Measurements from ENCODE around the gene PKP4. TPM values are rescaled to one million over a fixed set of nuclear protein-coding genes. Genes with fewer than 3 reads are reported as not detected.
A peak's percentile ranks its signal among the peaks of the same experiment; 100 is the strongest.

The PKP4 gene
- total RNA-seq, 1 experiment from 2014 or later = 67.7 TPM

DNA sequence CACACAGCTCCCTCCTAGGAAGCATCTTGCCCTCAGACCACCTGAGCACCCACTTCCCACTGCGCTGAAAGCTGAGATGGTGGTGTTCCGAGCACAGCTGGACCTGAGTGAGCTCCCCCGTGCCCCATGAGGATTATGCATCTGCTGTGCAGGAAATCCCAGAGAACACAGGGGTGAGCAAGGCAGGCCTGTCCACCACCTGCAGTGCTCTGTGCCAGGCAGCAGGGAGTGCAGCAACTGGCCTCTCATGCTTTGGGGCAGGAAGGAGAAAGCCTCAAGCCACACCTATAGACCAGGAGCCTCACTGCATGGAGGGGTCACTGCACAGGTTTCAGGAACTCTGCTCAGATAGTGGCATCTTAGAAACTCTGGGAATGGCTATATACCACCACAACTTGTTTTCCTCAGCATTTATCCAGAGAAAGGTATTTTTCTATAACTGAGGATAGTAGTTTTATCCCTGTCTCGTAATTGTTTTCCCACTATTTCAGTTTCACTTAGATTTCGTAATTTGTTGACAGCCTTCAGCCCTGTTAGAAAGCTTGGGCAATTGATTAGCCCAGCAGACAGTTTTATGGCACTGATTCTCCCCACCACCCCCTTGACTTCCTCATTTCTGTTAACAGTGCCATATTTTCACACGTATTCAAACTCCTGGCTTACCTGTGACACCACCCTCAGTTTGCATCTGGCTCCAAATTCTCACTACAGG, 194.1 kb downstream of the PKP4 start:
- no TSS peak for BruUV-seq (replicated peaks)
- no peak overlapping the region for H3K4me3 ChIP-seq (ENCODE audit: low read depth, low read length, poor library complexity, severe bottlenecking)
- TF ChIP-seq EZH2 (IDR thresholded peaks at IDR 0.05; ENCODE audit: borderline replicate concordance, low read depth, low read length, poor library complexity, severe bottlenecking) = no peak
- TF ChIP-seq, protein P1, sequence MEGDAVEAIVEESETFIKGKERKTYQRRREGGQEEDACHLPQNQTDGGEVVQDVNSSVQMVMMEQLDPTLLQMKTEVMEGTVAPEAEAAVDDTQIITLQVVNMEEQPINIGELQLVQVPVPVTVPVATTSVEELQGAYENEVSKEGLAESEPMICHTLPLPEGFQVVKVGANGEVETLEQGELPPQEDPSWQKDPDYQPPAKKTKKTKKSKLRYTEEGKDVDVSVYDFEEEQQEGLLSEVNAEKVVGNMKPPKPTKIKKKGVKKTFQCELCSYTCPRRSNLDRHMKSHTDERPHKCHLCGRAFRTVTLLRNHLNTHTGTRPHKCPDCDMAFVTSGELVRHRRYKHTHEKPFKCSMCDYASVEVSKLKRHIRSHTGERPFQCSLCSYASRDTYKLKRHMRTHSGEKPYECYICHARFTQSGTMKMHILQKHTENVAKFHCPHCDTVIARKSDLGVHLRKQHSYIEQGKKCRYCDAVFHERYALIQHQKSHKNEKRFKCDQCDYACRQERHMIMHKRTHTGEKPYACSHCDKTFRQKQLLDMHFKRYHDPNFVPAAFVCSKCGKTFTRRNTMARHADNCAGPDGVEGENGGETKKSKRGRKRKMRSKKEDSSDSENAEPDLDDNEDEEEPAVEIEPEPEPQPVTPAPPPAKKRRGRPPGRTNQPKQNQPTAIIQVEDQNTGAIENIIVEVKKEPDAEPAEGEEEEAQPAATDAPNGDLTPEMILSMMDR (conservative IDR thresholded peaks at IDR 0.05; ENCODE audit: low read depth, low read length) = no peak

DNA sequence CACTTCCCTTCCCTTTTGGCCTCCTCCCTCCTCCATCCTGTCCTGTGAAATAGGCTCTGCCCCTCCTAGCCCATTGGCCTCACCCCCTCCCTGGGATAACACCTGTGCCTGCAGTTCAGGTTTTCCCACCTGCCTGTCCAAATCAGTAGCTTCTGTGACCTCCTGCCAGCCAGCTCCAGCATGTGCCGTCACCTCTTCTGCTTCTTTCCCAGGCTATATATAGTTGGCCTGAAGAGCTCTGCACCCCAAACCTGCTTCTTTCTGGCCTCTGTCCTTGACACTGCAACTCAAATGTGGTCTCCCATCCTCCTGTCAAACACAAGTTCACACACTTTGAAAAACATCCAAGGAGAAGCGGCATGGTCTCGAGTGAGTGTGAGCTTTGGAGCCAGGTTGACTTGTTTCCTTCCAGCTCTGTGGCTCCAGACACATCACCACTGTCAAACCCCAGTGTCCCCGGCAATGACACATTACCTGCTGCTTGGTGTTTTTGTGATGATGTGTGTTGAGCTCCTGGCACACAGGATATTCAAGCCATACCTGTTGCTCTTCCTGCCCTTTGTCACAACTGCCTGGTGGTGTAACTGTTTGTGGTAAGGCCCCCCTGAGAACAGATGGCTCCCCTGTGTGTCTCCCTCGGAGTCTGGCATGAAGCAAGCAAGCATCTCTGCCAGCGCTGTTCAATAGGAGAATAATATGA, 194.8 kb downstream of the PKP4 start:
- Histone ChIP-seq H3K36me3 (ENCODE audit: insufficient read depth, low read length, poor library complexity, severe bottlenecking) (no peaks in the 10 kb centered on the region), H3K27me3 (replicated peaks; ENCODE audit: insufficient read depth, low read depth, low read length, poor library complexity) (no peaks in the 10 kb centered on the region), H3K4me1 (ENCODE audit: insufficient read depth, low read length, poor library complexity, severe bottlenecking) (no peaks in the 10 kb centered on the region), H3K27ac (ENCODE audit: low read depth, low read length, poor library complexity, severe bottlenecking) (no peak overlapping the region), H3K9me3 (ENCODE audit: low read depth, low read length, poor library complexity, severe bottlenecking) (no peaks in the 10 kb centered on the region), H3K4me3 (ENCODE audit: low read depth, low read length, poor library complexity, severe bottlenecking) (no peak overlapping the region)
- TF ChIP-seq, protein P1 (conservative IDR thresholded peaks at IDR 0.05; ENCODE audit: low read depth, low read length) = no peak
- TF ChIP-seq EZH2 (IDR thresholded peaks at IDR 0.05; ENCODE audit: borderline replicate concordance, low read depth, low read length, poor library complexity, severe bottlenecking) = no peak
- ChIA-PET CTCF (interaction anchor here (0.6 kb wide), 1 partner anchor 640 kb away, joined by 3 read pairs; no protein-coding TSS in a partner anchor), POLR2A (ENCODE audit: low non-redundant PET) (no interaction called here)
- intact Hi-C loops (cut with micrococcal nuclease; ENCODE audit: unreplicated experiment) = no loop called here
- no peak for DNase-seq (ENCODE audit: low spot score)
- BruUV-seq (replicated peaks) = no TSS peak

More for the DNA sequence above, 194.1 kb downstream of the PKP4 start:
- Histone ChIP-seq H3K27ac (ENCODE audit: low read depth, low read length, poor library complexity, severe bottlenecking) (no peak overlapping the region), H3K9me3 (ENCODE audit: low read depth, low read length, poor library complexity, severe bottlenecking) (no peaks in the 10 kb centered on the region), H3K27me3 (replicated peaks; ENCODE audit: insufficient read depth, low read depth, low read length, poor library complexity) (no peaks in the 10 kb centered on the region), H3K36me3 (ENCODE audit: insufficient read depth, low read length, poor library complexity, severe bottlenecking) (no peaks in the 10 kb centered on the region), H3K4me1 (ENCODE audit: insufficient read depth, low read length, poor library complexity, severe bottlenecking) (no peaks in the 10 kb centered on the region)
- ChIA-PET CTCF (no interaction called here), POLR2A (ENCODE audit: low non-redundant PET) (no interaction called here)
- no peak for DNase-seq (ENCODE audit: low spot score)
- intact Hi-C loops (cut with micrococcal nuclease; ENCODE audit: unreplicated experiment) = no loop called here

DNA sequence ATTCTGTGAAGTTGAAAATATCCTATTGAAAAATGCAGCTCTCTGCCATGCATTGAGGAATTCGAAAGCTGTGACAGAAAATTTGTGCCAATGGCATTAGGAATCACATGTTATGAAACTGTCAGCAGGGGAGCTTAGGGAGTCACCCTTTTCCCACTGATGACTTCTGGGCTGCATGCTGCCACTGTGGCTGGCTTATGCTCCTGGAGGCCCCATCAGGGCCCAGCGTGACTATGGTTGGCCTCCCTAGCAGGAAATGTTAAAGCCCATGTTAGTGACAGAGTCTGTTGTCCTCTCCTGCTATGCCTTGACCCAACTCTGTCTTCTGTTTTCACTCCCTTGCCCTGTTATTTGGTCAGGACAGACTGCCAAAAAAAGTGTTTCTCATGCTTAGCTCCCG, 198.9 kb downstream of the PKP4 start:
- intact Hi-C loops (cut with micrococcal nuclease; ENCODE audit: unreplicated experiment) = no loop called here
- DNase-seq (ENCODE audit: low spot score) = peak; percentile 4
- TF ChIP-seq EZH2 (IDR thresholded peaks at IDR 0.05; ENCODE audit: borderline replicate concordance, low read depth, low read length, poor library complexity, severe bottlenecking) = no peak
- no peaks in the 10 kb centered on the region for H3K4me1 ChIP-seq (ENCODE audit: insufficient read depth, low read length, poor library complexity, severe bottlenecking)
- CTCF ChIA-PET = no interaction called here
- H3K27ac ChIP-seq (ENCODE audit: low read depth, low read length, poor library complexity, severe bottlenecking) = no peak overlapping the region
- no peak overlapping the region for H3K4me3 ChIP-seq (ENCODE audit: low read depth, low read length, poor library complexity, severe bottlenecking)
- H3K9me3 ChIP-seq (ENCODE audit: low read depth, low read length, poor library complexity, severe bottlenecking) = no peaks in the 10 kb centered on the region
- BruUV-seq (replicated peaks) = no TSS peak
- H3K36me3 ChIP-seq (ENCODE audit: insufficient read depth, low read length, poor library complexity, severe bottlenecking) = no peaks in the 10 kb centered on the region
- no peaks in the 10 kb centered on the region for H3K27me3 ChIP-seq (replicated peaks; ENCODE audit: insufficient read depth, low read depth, low read length, poor library complexity)
- POLR2A ChIA-PET (ENCODE audit: low non-redundant PET) = no interaction called here

All from A673 (cell line).